22Rv1 (cell line): ENCODE measurements around the gene CREBL2.
"Not testable (repeated sequence)": the region's sequence is repeated elsewhere in the genome, so short reads cannot be mapped to it uniquely, and the experiment has no call there.

ENCODE experiments used
- H3K27ac ChIP-seq: fragments of 450-650 bp; 2 replicates; pipeline ENCODE4 v1.5.1; 2017
- ZFX ChIP-seq: fragments of 450-650 bp; IDR thresholded peaks from 2 replicates; pipeline ENCODE4 v1.6.1; 2017; ENCODE audit warnings: antibody characterized with exemption, borderline replicate concordance
- TF ChIP-seq, protein P1 (sequence below): fragments of 450-650 bp; IDR thresholded peaks from 2 replicates; pipeline ENCODE4 v1.5.1; 2017; ENCODE audit warnings: mild to moderate bottlenecking

Gene CREBL2

DNA sequence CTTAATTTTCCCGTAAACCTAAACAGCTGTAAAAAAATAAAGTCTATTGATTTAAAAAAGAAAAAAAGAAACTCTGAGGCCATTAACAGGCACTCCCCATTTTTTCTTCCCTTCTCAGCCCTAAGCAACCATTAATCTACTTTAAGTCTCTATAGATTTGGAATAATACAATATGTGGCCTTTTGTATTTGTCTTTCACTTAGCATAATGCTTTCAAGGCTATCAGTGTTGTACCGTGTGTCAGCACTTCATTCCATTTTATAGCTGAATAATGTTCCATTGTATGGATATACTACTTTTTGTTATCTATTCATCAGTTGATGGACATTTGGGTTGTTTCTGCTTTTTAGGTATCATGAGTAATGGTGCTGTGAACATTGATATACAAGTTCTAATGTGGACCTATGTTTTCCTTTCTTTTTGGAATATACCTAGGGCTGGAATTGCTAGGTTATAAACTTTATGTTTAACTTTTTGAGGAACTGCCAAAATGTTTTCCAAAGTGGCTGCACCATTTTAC lies 15.7 kb downstream of the CREBL2 start:
- H3K27ac ChIP-seq: no peak overlapping the region
- no peak for TF ChIP-seq ZFX
- TF ChIP-seq, protein P1, sequence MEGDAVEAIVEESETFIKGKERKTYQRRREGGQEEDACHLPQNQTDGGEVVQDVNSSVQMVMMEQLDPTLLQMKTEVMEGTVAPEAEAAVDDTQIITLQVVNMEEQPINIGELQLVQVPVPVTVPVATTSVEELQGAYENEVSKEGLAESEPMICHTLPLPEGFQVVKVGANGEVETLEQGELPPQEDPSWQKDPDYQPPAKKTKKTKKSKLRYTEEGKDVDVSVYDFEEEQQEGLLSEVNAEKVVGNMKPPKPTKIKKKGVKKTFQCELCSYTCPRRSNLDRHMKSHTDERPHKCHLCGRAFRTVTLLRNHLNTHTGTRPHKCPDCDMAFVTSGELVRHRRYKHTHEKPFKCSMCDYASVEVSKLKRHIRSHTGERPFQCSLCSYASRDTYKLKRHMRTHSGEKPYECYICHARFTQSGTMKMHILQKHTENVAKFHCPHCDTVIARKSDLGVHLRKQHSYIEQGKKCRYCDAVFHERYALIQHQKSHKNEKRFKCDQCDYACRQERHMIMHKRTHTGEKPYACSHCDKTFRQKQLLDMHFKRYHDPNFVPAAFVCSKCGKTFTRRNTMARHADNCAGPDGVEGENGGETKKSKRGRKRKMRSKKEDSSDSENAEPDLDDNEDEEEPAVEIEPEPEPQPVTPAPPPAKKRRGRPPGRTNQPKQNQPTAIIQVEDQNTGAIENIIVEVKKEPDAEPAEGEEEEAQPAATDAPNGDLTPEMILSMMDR: no peak

DNA sequence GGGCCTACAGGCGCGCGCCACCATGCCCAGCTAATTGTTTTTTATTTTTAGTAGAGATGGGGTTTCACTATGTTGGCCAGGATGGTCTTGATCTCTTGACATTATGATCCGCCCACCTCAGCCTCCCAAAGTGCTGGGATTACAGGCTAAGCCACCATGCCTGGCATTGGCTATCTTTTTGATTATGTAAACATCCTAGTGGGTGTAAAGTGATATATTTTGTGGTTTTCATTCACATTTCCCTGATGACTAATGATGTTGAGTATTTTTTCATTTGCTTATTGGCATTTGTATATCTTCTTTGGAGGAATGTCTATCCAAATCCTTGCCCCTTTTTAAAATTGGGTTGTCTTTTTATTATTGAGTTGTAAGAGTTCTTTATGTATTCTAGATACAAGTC lies 16.3 kb downstream of the CREBL2 start:
- H3K27ac ChIP-seq: no peak overlapping the region
- TF ChIP-seq ZFX: no peak
- TF ChIP-seq, protein P1: no peak

DNA sequence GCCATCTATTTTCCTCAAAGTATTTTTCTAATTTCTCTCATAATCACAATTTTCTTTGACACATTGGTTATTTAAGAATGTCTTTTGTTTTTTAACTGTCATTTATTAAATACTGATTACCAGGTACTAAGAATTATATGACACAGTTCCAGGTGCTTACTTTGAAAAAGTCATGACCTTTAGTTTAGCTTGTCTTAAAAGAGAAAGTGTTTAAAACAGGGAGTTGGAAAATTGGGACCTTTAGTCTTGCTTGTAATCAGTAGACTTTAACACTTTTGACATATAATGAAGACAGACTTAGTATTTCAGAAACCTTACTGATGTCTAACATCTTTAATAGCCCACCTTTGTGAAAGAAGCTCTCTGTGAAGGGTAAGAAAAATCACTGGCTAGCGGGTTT lies 19.2 kb downstream of the CREBL2 start:
- no peak for TF ChIP-seq ZFX
- TF ChIP-seq, protein P1: no peak
- no peak overlapping the region for H3K27ac ChIP-seq

DNA sequence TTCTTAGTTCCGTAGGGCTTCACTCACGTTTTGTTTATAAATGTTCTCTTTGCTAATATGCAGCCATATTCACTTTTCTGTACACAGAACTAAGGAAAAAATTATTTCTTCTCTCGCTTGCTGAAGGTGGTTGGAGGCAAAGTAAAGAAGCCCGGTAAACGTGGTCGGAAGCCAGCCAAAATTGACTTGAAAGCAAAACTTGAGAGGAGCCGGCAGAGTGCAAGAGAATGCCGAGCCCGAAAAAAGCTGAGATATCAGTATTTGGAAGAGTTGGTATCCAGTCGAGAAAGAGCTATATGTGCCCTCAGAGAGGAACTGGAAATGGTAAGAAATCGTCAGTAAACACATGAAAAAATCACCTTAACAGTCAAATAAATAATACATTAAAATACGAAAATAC lies 24.0 kb downstream of the CREBL2 start:
- H3K27ac ChIP-seq: no peak overlapping the region

DNA sequence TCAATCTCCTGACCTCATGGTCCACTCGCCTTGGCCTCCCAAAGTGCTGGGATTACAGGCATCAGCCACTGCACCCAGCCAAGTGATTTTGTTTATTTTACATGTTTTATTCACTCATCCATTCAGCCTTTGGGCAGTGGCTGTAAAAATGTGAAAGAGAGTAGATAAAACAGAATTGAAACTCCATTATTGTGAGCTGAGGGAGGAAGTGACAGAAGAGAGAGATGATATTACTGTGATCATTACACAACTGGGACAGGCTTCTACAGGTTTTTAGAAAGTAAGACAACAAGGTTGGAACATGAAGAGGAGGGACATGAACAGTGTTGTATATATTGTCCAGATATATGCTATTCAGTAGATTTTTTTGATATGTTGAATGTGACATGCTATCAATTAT lies 25.0 kb downstream of the CREBL2 start:
- no peak overlapping the region for H3K27ac ChIP-seq
- TF ChIP-seq, protein P1: no peak
- no peak for TF ChIP-seq ZFX

More for the DNA sequence above, 24.0 kb downstream of the CREBL2 start:
- TF ChIP-seq ZFX: no peak
- TF ChIP-seq, protein P1: no peak

DNA sequence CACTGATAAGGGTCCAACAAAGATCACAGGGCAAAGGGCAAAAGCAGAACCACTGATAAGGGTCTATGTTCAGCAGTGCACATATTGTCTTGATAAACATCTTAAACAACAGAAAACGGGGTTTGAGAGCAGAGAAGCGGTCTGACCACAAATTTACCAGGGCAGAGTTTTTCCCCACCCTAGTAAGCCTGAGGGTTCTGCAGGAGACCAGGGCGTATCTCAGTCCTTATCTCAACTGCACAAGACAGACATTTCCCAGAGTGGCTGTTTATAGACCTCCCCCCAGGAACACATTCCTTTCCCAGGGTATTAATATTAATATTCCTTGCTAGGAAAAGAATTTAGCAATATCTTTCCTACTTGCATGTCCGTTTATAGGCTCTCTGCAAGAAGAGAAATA lies 28.3 kb downstream of the CREBL2 start:
- H3K27ac ChIP-seq: not testable (repeated sequence)

DNA sequence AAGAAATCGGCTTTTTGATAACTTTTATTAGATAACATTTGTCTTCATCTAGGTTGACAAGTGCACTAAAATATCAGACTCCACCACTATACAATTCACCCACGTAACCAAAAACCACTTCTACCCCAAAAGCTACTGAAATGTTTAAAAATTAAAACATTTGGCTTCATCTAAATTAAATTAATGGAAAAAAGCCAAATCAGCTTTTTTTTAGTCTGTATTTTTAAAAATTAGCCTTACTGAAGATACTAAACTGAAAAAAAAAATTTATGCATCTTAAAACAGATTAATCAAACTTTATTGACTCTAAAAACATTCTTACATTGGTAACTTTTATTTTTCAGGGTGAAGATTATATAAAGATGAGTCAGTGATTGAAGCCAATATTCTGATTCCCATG lies 30.0 kb downstream of the CREBL2 start:
- TF ChIP-seq, protein P1: no peak
- H3K27ac ChIP-seq: no peak overlapping the region

DNA sequence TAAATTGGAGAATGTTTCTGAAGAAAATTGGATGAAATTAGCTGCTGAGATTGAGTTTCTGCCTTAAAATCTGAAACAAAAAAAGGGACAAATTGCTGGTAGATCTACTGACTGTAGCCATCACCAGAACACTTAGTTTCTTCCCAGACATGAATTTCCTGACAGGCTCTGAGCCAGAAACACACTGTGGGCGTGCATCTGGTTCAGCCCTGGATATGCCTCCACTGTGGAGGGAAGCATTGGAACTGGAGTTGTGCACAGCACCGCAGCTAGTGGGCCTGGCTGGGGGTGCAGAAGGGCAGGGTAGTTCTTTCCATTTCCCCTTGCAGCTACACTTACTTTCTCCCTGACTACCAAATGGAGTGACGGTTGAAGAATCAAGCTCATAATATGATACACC lies 31.2 kb downstream of the CREBL2 start:
- no peak overlapping the region for H3K27ac ChIP-seq
- TF ChIP-seq, protein P1: no peak
- no peak for TF ChIP-seq ZFX
